GM21447 (cell line): ENCODE data around the gene LARGE1.

Source experiments
- ATAC-seq: cut with Tn5 transposase; IDR thresholded peaks from one replicate; pipeline ENCODE4 v1.9.1; 2021; ENCODE audit not compliant: unreplicated experiment

Gene LARGE1

DNA sequence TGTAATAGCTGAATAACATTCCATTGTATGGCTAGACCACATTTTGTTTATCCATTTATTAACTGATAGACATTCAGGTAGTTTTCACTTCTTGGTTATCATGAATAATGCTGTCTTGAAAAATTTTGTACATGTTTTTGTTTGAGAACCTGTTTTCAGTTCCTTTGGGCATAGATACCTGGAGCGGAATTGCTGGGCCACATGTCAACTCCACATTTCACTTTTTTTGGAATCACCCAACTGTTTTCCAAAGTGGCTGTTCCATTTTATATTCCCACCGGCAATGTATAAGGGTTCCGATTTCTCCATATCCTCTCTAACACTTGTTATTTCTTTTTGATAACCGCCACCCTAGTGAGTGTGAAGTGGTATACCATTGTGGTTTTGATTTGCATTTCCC lies 184.3 kb downstream of the LARGE1 start:
- no peak for ATAC-seq

DNA sequence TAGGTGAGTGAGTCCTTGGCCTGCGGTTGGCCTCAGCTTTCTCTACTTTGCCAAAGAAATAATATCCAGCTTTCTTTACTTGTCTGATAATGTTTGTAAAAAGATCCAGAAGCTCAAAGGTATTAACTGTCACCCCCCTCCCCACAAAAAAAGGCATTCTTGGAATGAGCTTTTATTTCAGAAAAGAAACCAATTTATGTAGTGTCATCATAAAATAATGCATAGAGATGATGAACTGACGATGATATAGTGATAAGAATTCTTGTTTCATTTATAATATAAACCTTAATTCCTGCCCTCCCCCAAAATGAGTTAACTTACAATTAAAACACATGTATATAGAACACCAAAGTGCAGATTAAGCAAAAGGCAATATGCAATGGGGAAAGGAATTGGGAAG lies 191.4 kb downstream of the LARGE1 start:
- ATAC-seq = no peak

DNA sequence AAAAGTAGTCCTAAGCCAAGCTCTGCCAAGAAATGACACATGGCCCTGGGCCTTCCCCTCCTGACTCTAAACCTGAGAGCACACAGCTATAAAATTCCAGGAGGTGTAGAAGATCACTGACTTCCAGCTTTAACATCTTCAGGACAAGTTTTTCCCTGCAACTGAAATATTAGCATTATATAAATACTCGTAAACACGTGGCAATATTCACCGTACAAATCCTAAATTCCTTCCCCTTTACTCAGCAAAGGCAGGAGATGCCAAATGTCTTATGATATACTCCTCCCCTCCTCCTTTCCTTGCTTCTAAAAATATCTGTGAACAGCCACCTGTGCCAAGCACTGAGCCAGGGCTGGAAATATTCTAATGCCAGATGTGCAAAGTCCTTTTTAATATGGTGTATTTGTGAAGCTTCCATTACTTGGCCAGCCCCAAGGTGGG lies 194.0 kb downstream of the LARGE1 start:
- ATAC-seq = no peak

DNA sequence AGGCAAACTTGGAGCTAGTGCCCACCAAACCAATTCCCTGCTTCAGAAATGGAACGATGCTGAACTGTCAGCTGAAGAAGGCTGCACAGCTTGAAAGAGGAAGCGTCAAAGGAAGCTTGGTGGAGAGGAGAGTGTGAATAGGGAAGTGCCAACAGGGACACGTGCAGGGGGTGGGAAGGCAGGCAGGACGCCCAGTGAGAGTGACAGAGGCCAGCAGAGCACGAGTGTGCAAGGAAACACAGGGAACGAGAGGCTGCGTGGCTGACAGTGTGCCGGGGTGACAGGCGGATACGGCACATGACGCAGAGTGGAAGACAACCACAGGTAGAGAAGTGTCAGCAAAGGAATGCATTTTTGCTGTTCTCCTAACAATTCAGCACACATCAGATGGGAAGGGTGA lies 196.4 kb downstream of the LARGE1 start:
- ATAC-seq = no peak

DNA sequence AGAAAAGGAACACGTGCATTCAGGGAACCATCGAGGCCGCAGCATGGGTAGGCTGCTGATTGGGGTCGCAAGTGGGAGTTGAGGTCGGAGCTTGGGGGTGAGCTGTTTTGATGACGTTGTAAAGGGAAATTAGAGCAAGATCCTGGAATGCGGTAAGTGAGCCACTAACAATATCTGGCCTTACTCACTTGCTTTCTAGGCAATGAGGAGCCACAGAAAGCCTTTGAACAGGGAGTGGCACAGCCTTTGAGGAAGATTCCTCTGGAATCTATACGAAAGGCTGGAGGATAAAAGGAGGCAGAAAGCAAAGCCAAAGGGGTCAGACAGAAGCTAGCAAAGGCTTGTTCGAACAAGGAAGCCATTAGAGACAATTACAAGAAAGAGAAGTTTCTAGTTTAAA lies 197.5 kb downstream of the LARGE1 start:
- ATAC-seq = no peak

DNA sequence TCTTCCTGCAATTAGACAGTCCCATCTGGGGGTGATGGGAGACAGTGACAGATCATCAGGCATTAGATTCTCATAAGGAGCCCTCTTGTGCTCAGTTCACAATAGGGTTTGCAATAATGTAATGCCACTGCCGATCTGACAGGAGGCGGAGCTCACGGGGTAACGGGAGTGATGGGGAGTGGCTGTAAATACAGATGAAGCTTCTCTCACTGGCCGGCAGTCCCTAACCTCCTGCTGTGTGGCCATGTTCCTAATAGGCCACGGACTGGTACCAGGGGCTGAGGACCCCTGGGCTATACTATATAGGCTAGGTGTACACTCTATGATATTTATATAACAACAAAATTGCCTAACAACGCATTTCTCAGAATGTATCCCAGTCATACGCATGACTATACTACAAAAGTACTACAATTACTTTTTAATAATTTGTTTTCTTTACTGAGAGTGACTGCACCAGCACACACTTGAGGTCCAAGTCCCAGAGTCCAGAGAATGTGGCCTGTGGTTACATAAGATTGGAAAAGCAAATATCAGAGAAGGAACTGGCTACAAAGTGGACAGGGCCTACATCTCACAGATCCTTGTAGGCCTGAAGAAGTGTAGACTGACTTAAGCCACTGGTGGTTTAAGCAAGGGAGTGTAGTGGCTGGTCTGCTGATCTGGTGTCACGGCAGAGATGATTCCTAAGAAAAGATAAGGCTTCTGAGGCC lies 200.0 kb downstream of the LARGE1 start:
- no peak for ATAC-seq

DNA sequence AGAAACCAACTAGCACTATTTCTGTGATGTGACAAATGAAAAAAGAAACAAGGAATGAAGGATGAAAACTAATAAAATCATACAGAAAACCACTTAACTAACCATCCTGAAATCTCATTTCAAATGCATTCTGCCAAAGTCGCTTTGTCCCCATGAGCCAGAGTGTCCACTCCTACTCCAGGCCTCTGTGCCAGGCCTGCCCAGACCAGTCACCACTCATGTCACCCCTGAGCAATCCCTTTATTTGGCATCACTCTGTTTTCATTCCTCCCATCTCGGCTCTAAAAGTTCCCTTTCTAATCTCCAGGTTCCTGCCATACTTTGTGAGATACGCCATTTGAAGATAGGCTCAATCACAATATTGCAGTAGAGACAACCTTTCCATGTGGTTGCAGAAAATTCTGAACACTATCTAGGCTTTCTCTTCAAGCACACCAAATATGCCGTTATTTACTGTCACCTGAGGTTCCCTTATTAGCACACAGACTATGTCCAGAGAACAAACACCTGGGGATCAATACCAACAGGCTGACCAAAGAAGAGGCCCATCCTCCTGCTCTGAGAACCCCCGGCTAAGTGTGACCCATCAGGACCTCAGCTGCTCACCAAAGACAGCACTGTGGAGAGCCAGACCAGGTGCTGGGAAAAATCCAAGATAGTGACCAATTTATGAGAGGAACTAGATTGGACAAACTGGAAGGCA lies 202.4 kb downstream of the LARGE1 start:
- no peak for ATAC-seq

DNA sequence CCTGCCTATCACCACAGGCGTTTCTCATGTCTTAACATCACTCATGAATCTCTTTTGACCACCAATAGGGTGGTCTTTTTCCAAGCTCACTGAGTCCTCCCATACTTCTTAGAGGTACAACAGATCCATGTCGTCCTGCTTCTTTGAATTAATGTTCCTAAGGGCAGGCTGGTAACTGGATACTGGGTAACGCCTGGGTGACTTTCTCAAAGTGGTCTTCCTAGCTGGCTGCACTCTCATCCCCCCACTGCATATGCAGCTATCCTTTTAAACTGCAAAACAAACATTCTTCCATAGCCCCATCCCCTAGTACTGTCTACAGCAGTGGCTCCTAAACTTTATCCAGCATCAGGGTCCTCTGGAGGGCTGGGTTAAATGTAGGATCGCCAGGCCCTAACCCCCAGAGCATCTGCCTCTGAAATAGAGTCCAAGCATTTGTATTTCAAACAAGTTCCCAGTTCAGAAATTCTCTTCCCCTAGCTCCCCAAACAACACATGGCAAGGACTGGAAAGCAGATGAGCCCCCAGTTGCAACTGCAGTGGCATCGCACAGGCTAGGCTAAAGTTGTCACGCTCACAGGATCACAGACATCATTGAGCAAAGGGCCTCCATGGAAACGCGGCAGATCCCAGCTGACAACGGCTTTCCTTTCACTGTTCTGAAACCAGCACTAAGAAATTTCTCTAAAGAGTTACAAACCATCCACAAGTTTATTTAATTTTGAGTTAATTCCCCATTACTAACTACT lies 204.9 kb downstream of the LARGE1 start:
- ATAC-seq = no peak

DNA sequence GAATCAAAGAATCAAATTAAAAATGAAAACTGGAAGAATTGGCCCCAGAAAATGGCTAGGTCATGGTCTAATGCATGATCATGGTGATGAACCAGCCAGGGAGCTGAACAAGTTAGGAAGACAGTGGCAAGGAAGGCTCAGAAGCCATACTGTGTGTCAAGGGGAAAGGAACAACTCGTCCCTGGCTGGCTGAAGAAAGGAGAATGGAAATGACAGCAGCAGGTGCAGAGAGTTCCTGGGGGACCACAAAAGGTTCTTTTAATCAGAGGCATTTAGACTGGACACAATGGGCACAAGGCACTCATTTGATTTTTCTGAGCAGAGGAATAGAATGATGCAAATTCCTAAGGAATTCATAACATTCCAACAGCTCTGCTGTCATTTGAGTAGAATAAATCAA lies 209.9 kb downstream of the LARGE1 start:
- ATAC-seq = no peak

DNA sequence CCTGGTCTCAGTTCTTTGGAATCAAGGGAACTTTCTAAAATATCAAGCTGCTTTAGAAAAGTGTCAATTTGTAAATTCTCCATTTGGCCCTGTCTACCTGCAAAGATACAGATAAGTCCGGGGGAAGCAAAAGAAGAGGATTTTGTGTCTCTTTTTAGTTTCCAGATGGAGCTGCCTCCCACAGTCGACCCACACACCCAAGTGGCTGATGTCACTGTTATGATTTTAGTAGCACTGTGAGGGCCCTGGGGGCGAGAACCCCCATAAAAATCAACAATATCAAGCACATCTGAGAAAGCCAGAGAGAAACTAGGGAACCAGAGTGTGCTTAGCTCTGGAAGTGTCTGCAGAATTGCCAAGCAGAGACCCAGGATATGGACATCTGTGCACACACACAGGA lies 212.7 kb downstream of the LARGE1 start:
- no peak for ATAC-seq

DNA sequence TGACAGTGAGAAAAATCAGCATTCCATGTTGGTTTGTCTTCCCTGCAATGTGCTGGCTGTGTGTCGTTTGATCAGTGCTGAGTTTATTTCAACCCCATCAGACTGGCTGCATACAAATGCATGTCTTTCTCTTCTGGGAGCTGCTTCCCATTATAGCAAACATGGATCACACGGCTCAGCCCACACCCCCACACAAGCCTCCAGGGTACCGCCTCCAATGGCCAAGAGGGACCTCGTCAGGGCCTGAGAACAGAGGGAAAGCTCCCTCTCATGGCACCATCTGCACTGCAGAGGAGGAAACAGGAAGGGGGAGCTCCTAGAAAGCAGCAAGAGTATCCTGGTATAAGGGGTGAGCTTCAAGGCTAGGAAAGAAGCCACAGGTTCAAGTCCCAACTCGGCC lies 214.2 kb downstream of the LARGE1 start:
- ATAC-seq = no peak

DNA sequence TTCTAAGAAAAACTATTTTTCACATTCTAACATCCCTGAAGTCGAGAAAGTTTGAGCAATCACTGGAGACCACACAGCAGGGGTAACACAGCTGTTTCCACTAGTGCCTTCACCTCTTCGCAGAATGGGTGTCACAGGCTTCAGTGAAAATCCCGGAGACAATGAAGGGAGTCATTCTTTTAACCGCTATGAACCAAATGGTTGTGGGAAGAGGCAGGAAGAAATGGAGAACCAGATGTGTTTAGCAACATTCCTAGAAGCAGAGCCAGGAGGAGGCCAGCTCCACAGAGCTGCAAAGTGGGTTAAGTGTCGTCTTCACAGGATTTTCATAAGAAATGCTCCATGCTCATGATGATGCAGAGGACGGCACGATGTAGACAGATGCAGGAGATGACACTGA lies 221.1 kb downstream of the LARGE1 start:
- no peak for ATAC-seq

DNA sequence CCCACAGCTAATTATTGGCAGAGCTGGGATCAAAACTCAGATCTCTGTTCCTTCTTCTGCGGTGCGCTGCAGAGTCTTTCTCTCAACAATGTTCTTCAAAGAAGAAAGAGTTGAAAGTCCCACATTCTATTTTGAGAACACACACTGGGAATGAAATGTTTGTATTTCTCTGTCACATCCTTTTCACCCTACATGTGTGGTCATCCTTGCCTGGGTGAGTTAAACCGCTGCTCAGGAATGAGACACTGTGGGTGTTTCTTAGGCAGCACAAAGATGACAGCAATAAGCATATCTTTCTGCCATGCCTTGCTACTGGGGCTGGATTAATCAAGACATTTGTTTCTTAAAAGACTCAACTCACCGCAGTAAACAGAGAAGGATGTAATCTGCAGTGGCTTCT lies 222.6 kb downstream of the LARGE1 start:
- no peak for ATAC-seq

DNA sequence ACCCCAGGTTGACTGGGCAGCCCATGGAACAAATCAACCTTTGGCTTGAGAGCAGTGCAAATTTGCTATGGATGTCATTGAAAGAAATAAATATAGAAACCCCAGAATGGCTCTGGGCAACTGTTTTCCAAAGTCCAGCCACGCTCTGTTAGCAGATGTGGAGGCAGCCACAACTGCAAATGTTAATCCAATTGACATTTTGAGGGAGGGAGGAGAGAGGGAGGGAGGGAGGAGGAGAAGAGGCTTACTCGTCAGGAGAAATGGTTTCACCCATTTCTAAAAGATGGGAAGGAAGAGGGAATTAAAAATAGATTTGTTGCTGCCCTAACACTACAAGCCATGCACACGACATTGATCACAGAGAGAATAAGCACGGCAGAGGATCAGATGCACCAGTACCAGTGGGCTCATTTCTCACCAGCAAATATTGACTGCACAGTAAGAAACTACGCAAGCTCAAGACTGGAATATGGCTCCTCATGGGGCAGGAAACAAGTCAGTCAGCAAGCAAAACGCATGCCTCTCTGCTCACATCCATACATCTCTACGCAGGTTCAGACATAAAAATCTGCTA lies 229.1 kb downstream of the LARGE1 start:
- ATAC-seq = no peak

DNA sequence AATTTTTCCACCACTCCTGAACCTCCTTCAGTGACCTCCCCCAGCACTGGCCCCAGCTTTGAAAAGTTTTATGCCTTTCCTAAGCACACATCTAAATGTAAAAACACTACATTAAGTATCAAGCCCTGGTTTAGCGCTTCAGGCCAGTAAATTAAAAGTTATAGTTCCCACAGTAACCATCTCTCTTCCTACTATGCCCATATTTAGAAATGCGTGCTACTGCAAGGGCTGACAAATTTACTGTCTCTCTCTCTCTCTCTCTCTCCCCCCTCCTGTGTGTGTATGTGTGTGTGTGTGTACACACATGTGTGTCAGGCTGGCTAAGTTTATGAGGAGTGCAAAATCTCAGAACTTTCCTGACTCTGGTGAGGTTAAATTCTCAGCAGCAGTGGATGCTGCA lies 231.4 kb downstream of the LARGE1 start:
- no peak for ATAC-seq

DNA sequence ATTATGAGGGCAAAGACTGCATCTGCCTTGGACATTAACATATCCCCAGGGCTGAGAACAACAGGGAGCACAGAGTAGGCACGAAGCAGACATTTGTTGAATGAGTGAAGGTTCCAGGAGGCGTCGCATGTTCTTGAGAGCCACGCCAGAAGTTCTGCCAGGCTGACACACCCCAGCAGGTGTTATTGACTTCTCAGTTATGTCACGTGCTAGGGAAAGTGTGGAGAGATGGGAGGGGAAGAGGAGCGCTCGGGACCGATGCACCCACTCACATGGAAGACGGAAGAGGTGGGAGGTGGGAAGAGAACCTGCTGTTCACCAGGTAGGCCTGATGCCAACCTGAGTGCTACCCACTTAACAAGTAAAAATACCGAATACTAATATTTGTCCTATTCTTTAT lies 232.8 kb downstream of the LARGE1 start:
- ATAC-seq = no peak

DNA sequence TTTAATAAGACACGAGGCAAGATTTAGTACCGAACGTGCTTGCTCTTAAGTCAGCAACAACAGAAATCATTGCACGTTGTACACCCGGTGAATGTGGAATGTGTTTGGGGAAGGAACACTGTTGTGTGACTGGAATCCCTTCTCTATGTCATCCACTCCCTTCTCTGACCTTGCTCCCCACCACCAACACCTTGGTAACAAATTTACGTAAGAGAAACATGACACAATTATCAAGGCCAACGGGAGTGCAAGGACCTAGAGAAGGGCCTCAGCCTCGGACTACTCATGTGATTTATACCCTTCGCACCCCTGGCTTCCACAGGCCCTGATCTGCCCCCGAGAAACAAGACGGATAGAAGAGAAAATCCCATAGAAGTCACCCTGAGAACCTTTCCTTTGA lies 236.2 kb downstream of the LARGE1 start:
- no peak for ATAC-seq

DNA sequence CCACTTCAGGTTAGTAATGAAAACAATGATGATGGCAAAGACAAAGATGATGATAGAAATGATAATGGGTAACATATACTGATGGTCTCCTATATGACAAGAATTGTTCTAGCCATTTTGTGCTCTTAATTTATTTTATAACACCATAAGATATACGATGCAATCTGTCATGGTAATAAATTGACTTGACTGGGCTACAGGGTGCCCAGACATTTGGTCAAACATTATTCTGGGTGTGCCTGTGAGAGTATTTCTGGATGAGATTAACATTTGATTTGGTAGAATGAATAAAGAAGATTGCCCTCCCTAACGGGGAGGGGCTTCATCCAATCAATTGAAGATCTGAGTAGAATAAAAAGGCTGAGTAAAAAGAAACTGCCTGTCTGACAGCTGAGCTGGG lies 237.3 kb downstream of the LARGE1 start:
- ATAC-seq = no peak

DNA sequence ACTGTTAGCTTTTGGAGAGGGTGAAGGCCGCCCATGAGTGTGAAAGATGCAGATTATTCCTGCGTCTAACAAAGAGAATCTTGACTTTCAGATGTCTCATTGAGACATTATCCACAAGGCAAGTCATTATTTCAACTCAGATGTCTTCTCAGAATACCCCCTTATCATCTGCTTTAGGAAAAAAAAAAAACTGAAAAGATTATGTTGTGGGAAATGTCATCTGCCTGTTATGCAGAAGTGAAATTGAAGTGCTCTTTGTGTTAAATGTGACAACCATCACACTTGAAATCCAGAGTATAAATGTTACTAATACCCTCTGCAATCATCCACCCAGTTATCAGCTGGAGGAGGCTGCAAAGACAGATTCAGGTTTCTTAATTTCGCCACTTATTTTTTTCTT lies 239.6 kb downstream of the LARGE1 start:
- ATAC-seq = no peak

DNA sequence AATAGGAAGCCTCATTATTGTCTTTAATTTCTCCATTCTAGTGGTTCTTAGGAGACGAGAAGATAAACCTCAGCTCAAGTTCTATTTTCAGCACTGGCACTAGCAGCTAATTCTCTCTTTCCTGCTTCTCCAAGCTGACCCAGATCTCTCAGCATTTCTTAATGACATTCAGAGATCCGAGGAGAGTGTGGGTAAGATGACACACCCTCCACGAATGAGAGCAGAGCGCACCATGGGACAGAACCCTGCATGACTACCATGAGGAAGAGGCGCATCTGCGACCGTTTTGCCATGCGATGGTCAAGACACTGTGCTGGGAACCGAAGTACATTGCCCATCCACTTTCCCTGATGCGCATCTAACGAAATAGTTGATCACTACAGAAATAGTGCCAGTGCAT lies 241.8 kb downstream of the LARGE1 start:
- no peak for ATAC-seq

DNA sequence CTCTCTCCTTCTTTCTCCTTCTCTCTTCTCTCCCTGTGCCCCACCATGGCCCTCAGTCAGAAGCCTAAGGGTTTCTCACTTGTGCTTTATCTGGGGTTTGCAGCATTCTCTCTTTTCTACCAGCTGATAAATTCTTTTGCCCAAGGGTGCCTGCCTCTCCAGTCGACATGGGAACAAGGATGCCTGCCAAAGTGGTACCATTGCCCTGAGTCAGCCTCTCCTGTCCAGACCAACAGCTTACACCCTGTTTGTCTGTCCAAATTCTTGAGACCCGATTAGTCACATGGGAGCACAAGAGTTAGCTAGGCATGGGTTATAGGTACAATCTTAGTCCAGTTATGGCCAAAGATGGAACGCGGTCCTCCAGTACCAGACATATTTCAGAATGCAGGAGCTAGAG lies 242.7 kb downstream of the LARGE1 start:
- no peak for ATAC-seq

DNA sequence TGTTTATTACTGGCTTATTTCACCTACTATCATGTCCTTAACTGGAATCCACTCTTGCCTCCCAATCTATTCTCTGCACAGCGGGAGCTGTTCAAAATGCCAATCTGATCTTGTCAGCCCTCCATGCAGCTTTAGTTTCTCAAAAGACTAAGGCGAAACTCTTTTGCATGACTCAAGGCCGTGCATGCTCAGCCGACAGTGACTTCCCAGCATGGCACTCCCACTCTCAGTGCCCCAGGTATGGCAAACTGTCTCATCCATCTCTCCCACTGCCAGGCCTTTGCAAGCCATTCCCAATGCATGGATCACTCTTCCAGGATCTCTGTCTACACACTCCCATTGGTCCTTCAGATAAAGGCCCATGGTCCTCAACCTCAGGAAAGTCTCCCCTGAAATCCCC lies 245.9 kb downstream of the LARGE1 start:
- ATAC-seq = no peak
